Small intestine (tissue), 7 donors: ENCODE data around the gene CLCN2. TPM values are rescaled to one million over a fixed set of nuclear protein-coding genes. Genes with fewer than 3 reads are reported as not detected.

Experiments
- DNase-seq, 2 donors: peaks; one replicate each; pipeline versions ENCODE4 v3.0.0 to v3.0.0-alpha.2; 2013
- FAIRE-seq: peaks from 2 replicates; lab custom pipeline; 2012; peaks lifted over from hg19 to GRCh38; lab: Jason Lieb, UNC
- H3K27ac ChIP-seq, 3 donors: one replicate each; pipeline ENCODE4 v1.5.1; 2013; ENCODE audit warnings: low read length in 2 of 3, mild to moderate bottlenecking in 2 of 3, control low read depth in 1 of 3, inconsistent platforms in 1 of 3, low read depth in 1 of 3, moderate library complexity in 1 of 3
- H3K27me3 ChIP-seq, 3 donors: one replicate each; pipeline ENCODE4 v1.6.1; 2013; ENCODE audit warnings: low read length in 3 of 3, inconsistent platforms in 1 of 3; ENCODE audit not compliant: control insufficient read depth in 3 of 3, insufficient read depth in 3 of 3
- H3K36me3 ChIP-seq, 3 donors: one replicate each; pipeline ENCODE4 v1.6.1; 2013; ENCODE audit warnings: low read length in 3 of 3, inconsistent platforms in 1 of 3, low read depth in 1 of 3, mild to moderate bottlenecking in 1 of 3, moderate library complexity in 1 of 3; ENCODE audit not compliant: control insufficient read depth in 3 of 3, insufficient read depth in 2 of 3
- H3K4me1 ChIP-seq, 3 donors: one replicate each; pipeline ENCODE4 v1.6.1; 2013; ENCODE audit warnings: low read length in 2 of 3, inconsistent platforms in 1 of 3, low read depth in 1 of 3, mild to moderate bottlenecking in 1 of 3, moderate library complexity in 1 of 3; ENCODE audit not compliant: control insufficient read depth in 3 of 3, insufficient read depth in 2 of 3
- H3K4me3 ChIP-seq, 3 donors: one replicate each; pipeline ENCODE4 v1.5.1; 2013; ENCODE audit warnings: low read length in 3 of 3, control low read depth in 1 of 3, inconsistent platforms in 1 of 3, low read depth in 1 of 3, mild to moderate bottlenecking in 1 of 3, moderate library complexity in 1 of 3
- H3K9me3 ChIP-seq, 2 donors: one replicate each; pipeline ENCODE4 v1.6.1; 2013; ENCODE audit warnings: low read depth in 1 of 2, low read length in 1 of 2; ENCODE audit not compliant: control insufficient read depth in 2 of 2, insufficient read depth in 1 of 2
- WGBS, 3 donors: extraction: QIAGEN DNeasy Blood & Tissue Kit; methylation state at CpG; one replicate each; pipeline ENCODE4 v1.1.7; 2013; 5-methylcytosine and 5-hydroxymethylcytosine counted together
- polyA plus RNA-seq, 4 donors: library from polyadenylated mRNA; stranded (reverse) in 3 of 4; unstranded in 1 of 4; fragments of 200-250 nt in 3 of 4; fragments of 120-200 nt in 1 of 4; gene quantifications; one replicate each; pipeline versions ENCODE4 v1.2.1 to v1.2.3, GENCODE V29; 2013
- donor health status: healthy with polysubstance abuse.
- donor health status: control.
- donor health status: control.
- donor health status: Bipolar disorder and iron deficiency.
- donor health status: healthy.

CLCN2 gene
- polyA plus RNA-seq, 4 donors = 10.0 to 30.9 (median 15.3) TPM

GRCh38 chr3:184314700-184315542, 46.5 kb downstream of the CLCN2 start:
- H3K9me3 ChIP-seq = no peaks in the 10 kb centered on the region

DNA sequence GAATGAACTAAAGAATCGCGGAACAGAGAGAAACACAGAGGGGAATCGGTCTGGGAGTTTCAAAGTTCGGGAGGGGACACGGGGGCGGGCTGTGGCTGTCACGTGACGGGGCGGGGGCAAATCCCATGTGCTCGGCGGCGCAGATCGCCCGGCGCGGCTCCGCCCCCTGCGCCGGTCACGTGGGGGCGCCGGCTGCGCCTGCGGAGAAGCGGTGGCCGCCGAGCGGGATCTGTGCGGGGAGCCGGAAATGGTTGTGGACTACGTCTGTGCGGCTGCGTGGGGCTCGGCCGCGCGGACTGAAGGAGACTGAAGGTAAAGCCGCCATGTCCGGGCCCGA, 47.1 kb downstream of the CLCN2 start, which contains the start of gene EIF4G1:
Gene EIF4G1 (plus strand): TSS at position 244 of the 337 bp plus-strand sequence. CDS start 1,191 bp downstream, outside the sequence.
- Histone ChIP-seq H3K27me3 (no peaks in the 10 kb centered on the region), H3K9me3 (no peaks in the 10 kb centered on the region), H3K4me3 (peak within 1 kb of the TSS; percentile 69 to 92 (median 76)), H3K4me1 (peaks cover 0 to 11% (median 2%) of the 10 kb centered on the region in 3 donors), H3K27ac (peak within 1 kb of the TSS; percentile 91 to 99 (median 96)), H3K36me3 (peaks cover 4 to 35% (median 6%) of the 10 kb centered on the region in 3 donors)
- FAIRE-seq (no peak), DNase-seq (peak; percentile 92 to 96)
- 0 to 1% (median 0%) methylated on average over 36 to 40 of the region's 40 CpGs for WGBS, 3 donors

More at GRCh38 chr3:184314700-184315542, 46.5 kb downstream of the CLCN2 start:
- 0% methylated on average over 41 to 89 of the region's 89 CpGs for WGBS, 3 donors
- Histone ChIP-seq H3K27me3 (no peaks in the 10 kb centered on the region), H3K4me3 (peak overlapping the region; percentile 69 to 92 (median 76)), H3K4me1 (peaks cover 5 to 15% (median 6%) of the 10 kb centered on the region in 3 donors), H3K27ac (peak overlapping the region; percentile 91 to 99 (median 96)), H3K36me3 (peaks cover 4 to 41% (median 6%) of the 10 kb centered on the region in 3 donors)
- peak; percentile 73 to 87 for DNase-seq
- FAIRE-seq = no peak

- no peaks in the 10 kb centered on the region for H3K4me1 ChIP-seq
- peaks cover 8 to 37% (median 13%) of the 10 kb centered on the region in 3 donors for H3K36me3 ChIP-seq
- no peaks in the 10 kb centered on the region for H3K27me3 ChIP-seq
- H3K4me3 ChIP-seq = no peak overlapping the region
- no peak for FAIRE-seq
- no peak for DNase-seq
- H3K9me3 ChIP-seq = no peaks in the 10 kb centered on the region
- H3K27ac ChIP-seq = no peak overlapping the region
Measured at GRCh38 chr3:184311633-184312032, 49.8 kb downstream of the CLCN2 start.

DNA sequence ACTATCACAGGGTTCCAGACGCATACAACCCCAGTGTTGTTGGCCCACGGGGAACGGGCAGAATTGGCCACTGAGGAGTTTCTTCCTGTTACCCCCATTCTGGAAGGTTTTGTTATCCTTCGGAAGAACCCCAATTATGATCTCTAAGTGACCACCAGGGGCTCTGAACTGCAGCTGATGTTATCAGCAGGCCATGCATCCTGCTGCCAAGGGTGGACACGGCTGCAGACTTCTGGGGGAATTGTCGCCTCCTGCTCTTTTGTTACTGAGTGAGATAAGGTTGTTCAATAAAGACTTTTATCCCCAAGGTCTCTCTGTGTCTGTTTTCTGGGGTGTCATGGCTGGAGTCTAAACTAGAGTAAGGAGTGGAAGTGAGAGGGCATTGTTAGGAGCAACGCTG, 52.7 kb downstream of the CLCN2 start:
- H3K27me3 ChIP-seq = no peaks in the 10 kb centered on the region
- no peaks in the 10 kb centered on the region for H3K4me1 ChIP-seq
- H3K9me3 ChIP-seq = no peaks in the 10 kb centered on the region
- H3K36me3 ChIP-seq = peaks cover 13 to 42% (median 24%) of the 10 kb centered on the region in 3 donors
- 79 to 86% (median 79%) methylated on average over 7 of the region's 7 CpGs for WGBS, 3 donors
- DNase-seq (no peak), FAIRE-seq (no peak)
- no peak overlapping the region for H3K27ac ChIP-seq
- H3K4me3 ChIP-seq = no peak overlapping the region

DNA sequence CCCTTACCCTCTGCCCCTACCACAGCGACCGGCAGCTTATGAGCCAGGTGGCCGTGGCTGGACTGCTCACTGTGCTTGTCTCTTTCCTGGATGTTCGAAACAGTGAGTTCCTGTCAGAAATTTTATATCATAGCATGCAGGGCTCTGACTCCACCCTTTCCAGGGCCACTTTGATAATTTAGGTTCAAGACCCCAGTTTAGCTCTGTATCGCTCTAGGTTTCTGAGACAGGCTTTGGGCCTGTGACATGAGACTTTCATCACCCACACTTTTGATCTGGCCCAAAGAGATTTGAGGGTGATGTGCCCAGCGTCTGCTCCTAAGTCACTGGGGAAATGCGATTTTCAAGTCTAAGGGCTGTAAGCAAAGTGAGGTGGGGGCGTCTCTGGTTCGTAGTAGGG, 53.5 kb downstream of the CLCN2 start:
- Histone ChIP-seq H3K4me1 (no peaks in the 10 kb centered on the region), H3K36me3 (peaks cover 21 to 48% (median 32%) of the 10 kb centered on the region in 3 donors), H3K27me3 (no peaks in the 10 kb centered on the region), H3K4me3 (no peak overlapping the region), H3K9me3 (no peaks in the 10 kb centered on the region), H3K27ac (no peak overlapping the region)
- FAIRE-seq (no peak), DNase-seq (no peak)
- WGBS, 3 donors = 95 to 97% (median 95%) methylated on average over 9 of the region's 9 CpGs

GRCh38 chr3:184306341-184306972, 54.9 kb downstream of the CLCN2 start:
- 74 to 87% (median 80%) methylated on average over 4 of the region's 4 CpGs for WGBS, 3 donors

GRCh38 chr3:184305577-184305976, 55.8 kb downstream of the CLCN2 start:
- H3K27me3 ChIP-seq = no peaks in the 10 kb centered on the region
- H3K27ac ChIP-seq = no peak overlapping the region
- H3K9me3 ChIP-seq = no peaks in the 10 kb centered on the region
- H3K36me3 ChIP-seq = peaks cover 32 to 69% (median 41%) of the 10 kb centered on the region in 3 donors
- peak; percentile 20 to 28 for DNase-seq
- H3K4me1 ChIP-seq = no peaks in the 10 kb centered on the region
- WGBS, 3 donors = 40 to 69% (median 43%) methylated on average over 1 of the region's 1 CpG
- H3K4me3 ChIP-seq = no peak overlapping the region
- no peak for FAIRE-seq

More at GRCh38 chr3:184306341-184306972, 54.9 kb downstream of the CLCN2 start:
- DNase-seq (peak in 1 of 2 donors; percentile 45), FAIRE-seq (no peak)
- Histone ChIP-seq H3K27ac (no peak overlapping the region), H3K36me3 (peaks cover 32 to 62% (median 39%) of the 10 kb centered on the region in 3 donors), H3K4me3 (no peak overlapping the region), H3K4me1 (no peaks in the 10 kb centered on the region), H3K9me3 (no peaks in the 10 kb centered on the region), H3K27me3 (no peaks in the 10 kb centered on the region)

GRCh38 chr3:184300378-184300720, 61.1 kb downstream of the CLCN2 start:
- no peak overlapping the region for H3K27ac ChIP-seq
- 70 to 79% (median 77%) methylated on average over 3 of the region's 3 CpGs for WGBS, 3 donors
- DNase-seq = no peak
- H3K4me3 ChIP-seq = peak overlapping the region in 1 of 3 donors; percentile 84
- FAIRE-seq = no peak
- H3K27me3 ChIP-seq = no peaks in the 10 kb centered on the region
- H3K9me3 ChIP-seq = no peaks in the 10 kb centered on the region
- H3K4me1 ChIP-seq = peaks cover 3 to 8% (median 7%) of the 10 kb centered on the region in 3 donors
- H3K36me3 ChIP-seq = peaks cover 25 to 37% (median 26%) of the 10 kb centered on the region in 3 donors
